IMR-90 (cell line): ENCODE measurements around the gene STRA6. TPM values are rescaled to one million over a fixed set of nuclear protein-coding genes. Genes with fewer than 3 reads are reported as not detected.

Experiments used
- ATAC-seq: fragments of 200-7000 bp; cut with Tn5 transposase; 2 replicates; pipeline ENCODE4 v1.9.1; 2020; ENCODE audit warnings: low read depth, mild to moderate bottlenecking, moderate library complexity
- BruUV-seq: library from RNA; stranded (reverse); fragments of 400-500 nt; replicated peaks from 2 replicates; lab custom pipeline; 2021; lab: Mats Ljungman, UMichigan
- CTCF ChIA-PET: fragments of 300-600 bp; formaldehyde crosslinking; extraction: SDS; loops from one replicate; lab custom pipeline; 2021; ENCODE audit warnings: antibody characterized with exemption; lab: Yijun Ruan, JAX
- POLR2A ChIA-PET: fragments of 300-600 bp; sonication (Branson Sonifier 250); formaldehyde crosslinking; loops from one replicate; lab custom pipeline; 2022; ENCODE audit warnings: antibody characterized with exemption; ENCODE audit not compliant: unreplicated experiment; lab: Charles Lee
- DNase-seq: peaks from one replicate; pipeline ENCODE4 v3.0.0; 2013
- H2AFZ ChIP-seq: replicated peaks from 2 replicates; pipeline ENCODE3; 2013; ENCODE audit warnings: low read length, mild to moderate bottlenecking; ENCODE audit not compliant: poor library complexity
- H2AK5ac ChIP-seq: 2 replicates; pipeline ENCODE4 v1.6.1; 2013; ENCODE audit warnings: low read depth, low read length, inconsistent platforms
- H2AK9ac ChIP-seq: replicated peaks from 2 replicates; pipeline ENCODE3; 2013; ENCODE audit warnings: mild to moderate bottlenecking, low read depth, low read length, moderate library complexity; ENCODE audit not compliant: poor library complexity
- H2BK120ac ChIP-seq: 2 replicates; pipeline ENCODE4 v1.6.1; 2013; ENCODE audit warnings: low read depth, low read length, inconsistent platforms
- H2BK15ac ChIP-seq: 3 replicates; pipeline ENCODE4 v1.6.1; 2013; ENCODE audit warnings: low read depth, low read length, inconsistent platforms
- H2BK20ac ChIP-seq: 2 replicates; pipeline ENCODE4 v1.6.1; 2013; ENCODE audit warnings: low read depth, mild to moderate bottlenecking, inconsistent platforms, low read length, moderate library complexity
- H2BK5ac ChIP-seq: 2 replicates; pipeline ENCODE4 v1.6.1; 2013; ENCODE audit warnings: mild to moderate bottlenecking, low read depth, low read length, inconsistent platforms; ENCODE audit not compliant: poor library complexity, severe bottlenecking
- H3K14ac ChIP-seq: replicated peaks from 2 replicates; pipeline ENCODE4 v1.6.1; 2013; ENCODE audit warnings: low read depth, low read length, inconsistent platforms
- H3K18ac ChIP-seq: 2 replicates; pipeline ENCODE4 v1.6.1; 2013; ENCODE audit warnings: low read depth, low read length, control low read depth
- H3K23ac ChIP-seq: 2 replicates; pipeline ENCODE4 v1.6.1; 2013; ENCODE audit warnings: low read depth, low read length, inconsistent platforms
- H3K27ac ChIP-seq: 2 replicates; pipeline ENCODE4 v1.5.1; 2013; ENCODE audit warnings: mild to moderate bottlenecking, control low read depth, low read length; ENCODE audit not compliant: insufficient read depth
- H3K27me3 ChIP-seq: 2 replicates; pipeline ENCODE4 v1.6.1; 2013; ENCODE audit warnings: low read length; ENCODE audit not compliant: control insufficient read depth, insufficient read depth
- H3K36me3 ChIP-seq: 2 replicates; pipeline ENCODE4 v1.6.1; 2013; ENCODE audit warnings: low read length, mixed read lengths; ENCODE audit not compliant: control insufficient read depth, insufficient read depth
- H3K4ac ChIP-seq: 2 replicates; pipeline ENCODE4 v1.6.1; 2013; ENCODE audit warnings: low read depth, low read length, inconsistent platforms
- H3K4me1 ChIP-seq: 2 replicates; pipeline ENCODE4 v1.6.1; 2013; ENCODE audit warnings: low read length, mixed read lengths; ENCODE audit not compliant: control insufficient read depth, insufficient read depth
- H3K4me2 ChIP-seq: 2 replicates; pipeline ENCODE4 v1.6.1; 2013; ENCODE audit warnings: low read depth, mild to moderate bottlenecking, control low read depth, low read length, moderate library complexity
- H3K4me3 ChIP-seq: 2 replicates; pipeline ENCODE4 v1.5.1; 2013; ENCODE audit warnings: low read depth, mild to moderate bottlenecking, control low read depth, low read length, moderate library complexity; ENCODE audit not compliant: insufficient read depth
- H3K56ac ChIP-seq: 2 replicates; pipeline ENCODE4 v1.6.1; 2013; ENCODE audit warnings: low read length, inconsistent platforms; ENCODE audit not compliant: insufficient read depth; ENCODE audit errors: extremely low read depth
- H3K79me1 ChIP-seq, 2 experiments: 2 replicates each; pipeline ENCODE4 v1.6.1; 2013; ENCODE audit warnings: low read length in 2 of 2, inconsistent platforms in 1 of 2, low read depth in 1 of 2
- H3K9ac ChIP-seq: 2 replicates; pipeline ENCODE4 v1.6.1; 2013; ENCODE audit warnings: low read depth, low read length, control low read depth
- H3K9me1 ChIP-seq: 2 replicates; pipeline ENCODE4 v1.6.1; 2013; ENCODE audit warnings: low read length, inconsistent platforms; ENCODE audit not compliant: insufficient read depth
- H3K9me3 ChIP-seq: 2 replicates; pipeline ENCODE4 v1.6.1; 2013; ENCODE audit warnings: low read length; ENCODE audit not compliant: control insufficient read depth, insufficient read depth
- H4K20me1 ChIP-seq: 2 replicates; pipeline ENCODE4 v1.6.1; 2013; ENCODE audit warnings: low read length, inconsistent platforms; ENCODE audit not compliant: insufficient read depth
- H4K5ac ChIP-seq: 2 replicates; pipeline ENCODE4 v1.6.1; 2013; ENCODE audit warnings: mild to moderate bottlenecking, low read depth, low read length, control low read depth
- H4K8ac ChIP-seq, 2 experiments: 2 replicates each; pipeline ENCODE4 v1.6.1; 2013; ENCODE audit warnings: low read depth in 2 of 2, low read length in 2 of 2, control low read depth in 1 of 2, inconsistent platforms in 1 of 2
- H4K91ac ChIP-seq: 2 replicates; pipeline ENCODE4 v1.6.1; 2013; ENCODE audit warnings: low read depth, low read length, inconsistent platforms; ENCODE audit not compliant: insufficient read depth
- CEBPB ChIP-seq: IDR thresholded peaks from 2 replicates; pipeline ENCODE4 v1.6.1; 2012; ENCODE audit warnings: low read depth, low read length, improper control_type of control experiment
- FOS ChIP-seq: fragments of 150-350 bp; IDR thresholded peaks from 2 replicates; pipeline ENCODE4 v1.6.1; 2016; ENCODE audit warnings: low read depth, low read length
- MAFK ChIP-seq: IDR thresholded peaks from 2 replicates; pipeline ENCODE4 v1.6.1; 2012; ENCODE audit warnings: low read depth, low read length, improper control_type of control experiment
- MAZ ChIP-seq: IDR thresholded peaks from 2 replicates; pipeline ENCODE4 v1.6.1; 2012; ENCODE audit warnings: low read depth, mild to moderate bottlenecking, low read length, improper control_type of control experiment, moderate library complexity, borderline replicate concordance
- MXI1 ChIP-seq: IDR thresholded peaks from 2 replicates; pipeline ENCODE4 v1.6.1; 2012; ENCODE audit warnings: low read depth, mild to moderate bottlenecking, low read length, moderate library complexity, borderline replicate concordance
- POLR2A ChIP-seq: IDR thresholded peaks from 2 replicates; pipeline ENCODE4 v1.6.1; 2012; ENCODE audit warnings: mild to moderate bottlenecking, low read depth, low read length
- SMC3 ChIP-seq: fragments of 150-350 bp; IDR thresholded peaks from 2 replicates; pipeline ENCODE4 v1.6.1; 2016; ENCODE audit warnings: low read depth, mild to moderate bottlenecking, antibody characterized with exemption, low read length, moderate library complexity
- WGBS, 2 experiments: methylation state at CpG; one replicate each; pipeline versions ENCODE4 v1.1.5 to v1.1.7; 2013; ENCODE audit warnings: missing lambda C conversion rate in 2 of 2; ENCODE audit not compliant: insufficient read length in 1 of 2; ENCODE audit errors: extremely low coverage in 2 of 2; 5-methylcytosine and 5-hydroxymethylcytosine counted together
- dilution Hi-C: fragments of 300-500 bp; cut with HindIII; formaldehyde crosslinking; loops from one replicate; pipeline ENCODE4 v1.14.3; 2018; ENCODE audit warnings: low sequenced_read_pairs; ENCODE audit not compliant: unreplicated experiment
- in situ Hi-C: fragments of 300-500 bp; cut with MboI; formaldehyde crosslinking; loops from 3 replicates; pipeline ENCODE4 v1.14.3; 2019; ENCODE audit warnings: low sequenced_read_pairs, inconsistent platforms, mixed read lengths
- intact Hi-C: fragments of 100-400 bp; cut with micrococcal nuclease; formaldehyde crosslinking; loops from 2 replicates; pipeline ENCODE4 v1.10.0; 2022
- polyA plus RNA-seq, 3 experiments: library from polyadenylated mRNA; depleted of rRNA; stranded (reverse); fragments of >200 nt; gene quantifications; 2 replicates each; pipeline ENCODE4 v1.2.3, GENCODE V29; 2012; ENCODE audit warnings: low replicate concordance in 1 of 3
- total RNA-seq: library from RNA; depleted of rRNA; stranded (reverse); fragments of >200 nt; gene quantifications from 2 replicates; pipeline ENCODE4 v1.2.3, GENCODE V29; 2012

Gene STRA6
- total and polyA plus RNA-seq, 2 of the 4 experiments (the other 2 are of a cell fraction): 0.17 TPM; not detected in 1

DNA sequence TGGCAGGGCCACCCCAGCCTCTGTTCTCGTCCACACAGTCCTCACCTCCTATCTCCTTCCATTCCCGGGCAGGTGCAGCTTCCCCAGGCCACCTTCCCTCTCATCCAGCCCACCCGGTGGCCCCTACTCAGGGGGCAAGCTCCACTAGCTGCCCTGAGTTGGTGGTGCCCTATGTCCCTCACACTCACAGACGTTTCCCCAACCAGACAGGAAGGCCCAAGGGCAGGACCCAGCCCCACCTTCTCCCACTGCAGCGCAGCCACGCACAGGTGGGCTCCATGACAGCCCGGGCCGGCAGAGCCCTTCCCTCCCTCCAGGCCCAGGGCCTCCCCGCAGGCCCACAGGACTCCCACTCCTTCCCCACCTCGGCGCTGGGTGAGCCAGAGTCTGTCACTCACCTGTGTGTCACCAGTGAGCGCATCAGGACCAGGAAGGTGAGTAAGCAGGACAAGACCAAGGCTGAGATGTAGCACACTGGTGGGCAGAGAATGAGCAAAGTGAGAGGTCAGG is 17.9 kb downstream of the STRA6 start:
- H3K4me2 ChIP-seq: no peak overlapping the region
- H3K18ac ChIP-seq: no peak overlapping the region
- H3K27me3 ChIP-seq: peaks cover 19% of the 10 kb centered on the region
- no peak for ATAC-seq
- H3K4me1 ChIP-seq: peaks cover 6% of the 10 kb centered on the region
- dilution Hi-C loops: no loop called here
- no peak overlapping the region for H3K14ac ChIP-seq
- H2BK5ac ChIP-seq: no peak overlapping the region
- no peaks in the 10 kb centered on the region for H3K9me3 ChIP-seq
- no peak overlapping the region for H3K27ac ChIP-seq
- no peak for TF ChIP-seq FOS
- TF ChIP-seq CEBPB: no peak
- no peak for TF ChIP-seq MXI1
- no peak for TF ChIP-seq MAZ
- no peak for TF ChIP-seq SMC3
- no peak for TF ChIP-seq MAFK
- no peak for TF ChIP-seq POLR2A
- H2BK120ac ChIP-seq: no peak overlapping the region
- no peak overlapping the region for H2BK20ac ChIP-seq
- BruUV-seq: no TSS peak
- no peaks in the 10 kb centered on the region for H3K79me1 ChIP-seq
- H3K4me3 ChIP-seq: no peak overlapping the region
- in situ Hi-C loops: no loop called here
- H2AK5ac ChIP-seq: no peak overlapping the region
- H3K9ac ChIP-seq: no peak overlapping the region
- no peak for DNase-seq
- H2AFZ ChIP-seq: no peak overlapping the region
- H3K9me1 ChIP-seq: peaks cover 7% of the 10 kb centered on the region; the same call in 1 of the 2 replicates
- H4K91ac ChIP-seq: no peak overlapping the region
- H3K4ac ChIP-seq: no peak overlapping the region
- no peaks in the 10 kb centered on the region for H4K20me1 ChIP-seq
- no peak overlapping the region for H4K5ac ChIP-seq
- no peak overlapping the region for H2AK9ac ChIP-seq
- 63% methylated on average over 3 of the region's 12 CpGs; no CpG with 5 or more reads in 1 of the 2 experiments for WGBS, 2 experiments
- H3K36me3 ChIP-seq: no peaks in the 10 kb centered on the region
- POLR2A ChIA-PET: no interaction called here
- H4K8ac ChIP-seq: no peak overlapping the region
- no peak overlapping the region for H3K56ac ChIP-seq
- no peak overlapping the region for H2BK15ac ChIP-seq
- no peak overlapping the region for H3K23ac ChIP-seq
- intact Hi-C loops: no loop called here
- CTCF ChIA-PET: no interaction called here
